GM21423 (cell line): ENCODE measurements around the gene TET2.

Experiments
- ATAC-seq: cut with Tn5 transposase; IDR thresholded peaks from one replicate; pipeline ENCODE4 v1.9.1; 2021; ENCODE audit warnings: mild to moderate bottlenecking, moderate library complexity; ENCODE audit not compliant: unreplicated experiment

Gene TET2

DNA sequence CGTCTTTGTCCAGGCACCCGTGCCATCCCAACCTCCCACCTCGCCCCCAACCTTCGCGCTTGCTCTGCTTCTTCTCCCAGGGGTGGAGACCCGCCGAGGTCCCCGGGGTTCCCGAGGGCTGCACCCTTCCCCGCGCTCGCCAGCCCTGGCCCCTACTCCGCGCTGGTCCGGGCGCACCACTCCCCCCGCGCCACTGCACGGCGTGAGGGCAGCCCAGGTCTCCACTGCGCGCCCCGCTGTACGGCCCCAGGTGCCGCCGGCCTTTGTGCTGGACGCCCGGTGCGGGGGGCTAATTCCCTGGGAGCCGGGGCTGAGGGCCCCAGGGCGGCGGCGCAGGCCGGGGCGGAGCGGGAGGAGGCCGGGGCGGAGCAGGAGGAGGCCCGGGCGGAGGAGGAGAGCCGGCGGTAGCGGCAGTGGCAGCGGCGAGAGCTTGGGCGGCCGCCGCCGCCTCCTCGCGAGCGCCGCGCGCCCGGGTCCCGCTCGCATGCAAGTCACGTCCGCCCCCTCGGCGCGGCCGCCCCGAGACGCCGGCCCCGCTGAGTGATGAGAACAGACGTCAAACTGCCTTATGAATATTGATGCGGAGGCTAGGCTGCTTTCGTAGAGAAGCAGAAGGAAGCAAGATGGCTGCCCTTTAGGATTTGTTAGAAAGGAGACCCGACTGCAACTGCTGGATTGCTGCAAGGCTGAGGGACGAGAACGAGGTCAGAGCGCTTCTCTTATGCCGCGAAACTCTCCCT, at the start of gene TET2:
TSS of gene TET2 (plus strand) at position 601 of the 740 bp plus-strand sequence. CDS start 87,067 bp downstream, outside the sequence.
- ATAC-seq: peak; percentile 77

DNA sequence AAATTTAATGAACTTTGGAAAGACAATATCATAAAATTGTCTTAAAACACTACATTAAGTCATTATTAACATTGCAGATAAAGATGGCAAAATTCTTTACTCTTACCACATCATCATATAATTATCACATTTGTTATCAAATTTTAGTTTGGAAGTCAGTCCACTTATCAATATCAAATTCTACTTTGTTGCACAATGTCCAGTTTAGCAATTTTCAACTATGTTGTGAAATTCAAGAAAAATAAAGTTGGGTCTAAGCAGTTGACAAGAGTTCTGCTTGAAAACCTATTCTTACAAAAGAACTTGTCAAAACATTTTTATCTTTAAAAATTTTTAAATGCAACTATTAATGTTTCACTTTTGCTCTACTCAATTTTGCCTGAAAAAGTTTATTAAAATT, 44.7 kb upstream of the TET2 start:
- no peak for ATAC-seq

DNA sequence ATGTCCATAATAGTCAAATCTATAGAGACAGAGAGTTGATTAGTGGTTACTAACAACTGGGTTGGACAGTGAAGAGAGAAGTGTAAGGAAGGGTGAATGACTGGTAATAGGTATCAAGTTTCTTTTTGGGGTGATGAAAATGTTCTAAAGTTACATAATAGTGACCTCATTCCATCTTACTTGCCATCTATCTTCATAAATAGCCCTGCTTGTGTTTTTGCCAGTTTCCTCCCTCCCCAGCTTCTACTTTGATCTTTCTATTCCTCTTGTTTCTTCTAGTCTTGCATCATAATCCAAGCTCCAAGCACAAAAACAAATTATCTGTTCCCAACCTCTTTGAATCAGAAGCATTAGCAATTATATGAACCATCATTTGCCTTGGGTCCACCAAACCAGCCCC, 40.2 kb upstream of the TET2 start:
- ATAC-seq: no peak

DNA sequence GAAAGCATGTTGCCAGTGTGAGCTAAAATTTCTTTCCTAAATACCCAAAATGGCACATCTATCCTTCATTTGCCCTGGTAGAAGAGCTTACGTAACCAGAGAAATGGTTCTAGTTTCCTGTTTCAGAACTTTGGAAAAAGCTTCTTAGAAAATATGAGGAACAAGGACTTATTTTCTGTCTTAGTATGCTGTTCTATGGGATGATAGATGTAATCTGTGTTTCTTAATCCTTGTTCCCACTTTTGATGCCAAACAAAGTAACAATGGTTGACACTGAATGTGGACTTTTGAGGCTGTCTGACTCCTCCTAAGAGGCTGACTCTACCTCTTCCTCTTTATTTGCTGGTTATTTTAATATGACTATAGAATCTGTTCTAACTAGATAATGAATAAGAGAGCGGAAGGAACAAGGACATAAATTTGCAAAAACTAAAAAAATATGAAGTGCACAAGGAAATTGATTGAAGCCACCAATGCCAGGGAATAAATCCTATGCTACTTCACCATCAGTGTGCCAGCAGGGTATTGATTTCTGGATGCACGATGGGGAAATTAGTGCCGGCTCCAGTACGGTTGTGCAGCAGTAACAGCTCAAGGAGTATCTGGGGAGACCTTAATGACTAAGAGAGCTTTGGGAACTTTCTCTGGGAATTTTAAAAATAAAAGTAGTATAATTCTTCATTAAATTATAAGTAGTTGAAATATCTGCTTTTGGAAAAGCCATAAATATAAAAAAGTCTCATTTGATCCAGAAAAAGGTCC, 39.4 kb upstream of the TET2 start:
- no peak for ATAC-seq

DNA sequence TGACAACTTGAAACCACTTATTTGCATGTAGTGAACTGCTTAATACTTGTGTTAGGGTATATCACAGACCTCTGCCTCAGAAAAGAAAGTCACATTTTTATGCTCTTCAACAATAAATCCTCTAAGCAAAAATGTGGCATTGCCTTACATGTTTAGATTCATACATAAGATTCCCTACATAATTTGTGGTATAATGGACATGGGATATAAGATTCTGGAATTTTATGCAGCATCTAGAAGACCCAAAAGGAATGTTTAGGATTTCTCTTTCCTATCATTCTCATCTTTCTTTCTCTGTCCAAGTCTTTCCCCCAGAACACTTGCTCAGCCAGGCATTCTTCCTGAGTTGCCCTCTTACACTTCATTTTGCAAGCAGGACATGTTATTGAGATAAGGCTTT, 37.7 kb upstream of the TET2 start:
- ATAC-seq: no peak

DNA sequence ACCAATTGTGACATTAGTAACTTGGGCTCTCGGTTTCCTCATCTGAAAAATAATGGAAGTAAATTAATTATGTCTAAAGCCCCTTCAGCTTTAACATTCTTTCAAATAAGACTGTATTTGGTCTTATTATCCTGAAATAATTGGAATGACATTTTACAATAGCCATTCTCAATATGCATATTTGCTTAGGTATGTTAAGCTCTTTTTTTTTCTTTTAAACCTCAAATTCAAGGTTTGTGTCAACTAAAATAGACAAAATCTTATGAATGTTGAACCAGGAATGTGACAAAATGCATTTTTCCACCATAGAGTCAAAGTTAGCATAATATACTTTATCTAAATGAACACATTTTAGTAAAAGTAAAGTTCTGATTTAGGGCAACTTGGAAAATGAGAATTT, 34.4 kb upstream of the TET2 start:
- ATAC-seq: no peak

DNA sequence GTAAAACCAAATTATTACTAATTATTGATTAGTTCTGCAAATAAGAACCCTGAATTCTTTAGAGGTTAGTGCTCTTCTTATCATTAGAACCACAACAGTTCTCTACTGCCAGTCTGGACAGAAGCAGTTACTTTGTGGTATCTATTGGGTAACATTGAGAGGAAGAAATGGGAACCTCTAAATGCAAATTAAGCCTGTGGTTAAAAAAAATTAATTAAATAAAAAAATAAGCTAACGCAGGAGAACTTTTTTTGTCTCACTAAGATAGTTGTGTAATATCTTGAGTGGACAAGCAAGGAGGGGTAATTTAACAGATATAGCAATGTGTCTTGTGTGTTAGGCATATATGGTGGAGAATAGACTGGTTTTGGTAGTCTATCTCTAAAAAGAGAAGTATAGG, 32.9 kb upstream of the TET2 start:
- peak; percentile 75 for ATAC-seq

DNA sequence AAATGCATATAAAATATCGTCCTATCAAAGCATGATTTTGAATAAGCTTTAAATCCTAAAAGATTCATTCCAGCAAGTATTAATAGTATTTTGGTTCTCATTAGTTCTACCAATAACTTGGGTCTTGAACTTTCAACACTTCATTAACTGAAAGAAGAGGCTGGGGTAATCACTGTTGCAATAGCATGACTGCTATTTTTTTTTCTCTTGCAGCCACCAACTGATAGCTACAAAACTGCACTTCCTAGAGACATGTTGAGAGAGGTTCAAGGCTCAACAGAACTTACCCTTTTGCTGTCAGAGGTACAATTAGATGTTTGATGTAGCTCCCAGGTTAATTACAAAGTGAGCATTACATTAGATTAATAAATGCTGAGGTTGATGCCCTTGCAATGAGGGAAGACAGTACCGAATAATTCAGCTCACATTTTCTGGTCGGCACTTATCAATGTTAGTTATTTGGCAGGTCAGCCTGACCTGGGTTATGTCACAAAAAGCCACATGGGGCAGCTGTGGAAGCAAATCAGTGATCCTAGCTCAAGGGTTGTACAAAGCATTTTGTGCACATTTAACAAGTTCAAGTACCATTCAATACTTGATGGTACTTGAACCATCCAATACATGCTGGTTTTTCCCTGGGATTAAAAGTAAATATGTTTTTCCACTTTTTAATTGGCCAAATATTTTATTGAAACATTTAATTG, 29.9 kb upstream of the TET2 start:
- ATAC-seq: no peak

DNA sequence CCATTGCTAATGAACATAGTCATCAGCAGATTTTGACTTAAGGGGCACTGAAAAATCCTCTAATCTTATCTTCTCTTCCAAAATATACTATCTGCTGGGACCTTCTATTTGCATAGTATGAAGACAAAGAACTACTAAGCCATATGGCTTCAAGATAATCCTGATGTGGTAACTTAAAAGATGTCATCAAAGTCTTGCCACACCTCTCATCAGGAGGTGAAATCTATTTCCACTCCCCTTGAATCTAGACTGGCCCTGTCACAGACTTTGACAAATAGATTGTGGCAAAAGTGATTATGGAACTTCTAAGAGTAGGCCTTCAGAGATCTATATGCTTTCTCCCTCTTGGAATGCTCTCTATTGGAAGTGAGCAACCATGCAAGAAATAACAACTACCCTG, 27.3 kb upstream of the TET2 start:
- ATAC-seq: no peak

DNA sequence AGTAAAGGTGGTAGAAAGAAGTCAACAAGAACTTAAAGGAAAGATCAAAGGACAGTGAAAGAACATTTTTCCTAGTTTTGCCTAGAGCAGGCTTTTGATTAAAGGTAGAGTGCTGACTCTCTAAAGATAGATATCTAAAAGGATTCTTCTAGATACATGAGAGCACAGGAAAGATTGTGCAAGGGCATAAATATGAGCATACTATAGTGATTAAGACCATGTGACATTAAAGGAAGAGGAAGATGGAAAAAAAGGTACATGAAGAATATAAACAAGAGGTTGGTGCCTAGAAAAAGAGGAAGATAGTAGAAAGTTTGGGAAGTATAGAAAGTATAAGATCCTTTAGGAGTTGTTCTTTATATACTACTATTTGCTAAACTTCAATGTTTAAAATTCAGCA, 26.1 kb upstream of the TET2 start:
- ATAC-seq: no peak

DNA sequence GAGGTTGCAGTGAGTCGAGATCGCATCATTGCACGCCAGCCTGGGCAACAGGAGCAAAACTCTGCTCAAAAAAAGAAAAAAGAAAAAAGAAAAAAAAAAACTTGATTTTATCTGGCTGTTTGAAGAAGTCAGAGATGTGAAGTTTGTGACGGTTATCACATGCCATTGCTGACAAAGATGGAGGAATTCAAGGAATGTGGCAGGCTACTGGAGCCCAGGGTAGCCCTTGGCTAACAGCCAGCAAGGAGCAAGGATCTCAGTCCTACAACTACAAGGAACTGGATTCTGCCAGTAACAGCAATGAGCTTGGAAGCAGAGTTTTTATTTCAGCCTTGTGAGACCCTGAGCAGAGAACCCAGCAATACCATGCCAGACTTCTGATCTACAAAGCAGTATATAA, 24.3 kb upstream of the TET2 start:
- ATAC-seq: no peak

DNA sequence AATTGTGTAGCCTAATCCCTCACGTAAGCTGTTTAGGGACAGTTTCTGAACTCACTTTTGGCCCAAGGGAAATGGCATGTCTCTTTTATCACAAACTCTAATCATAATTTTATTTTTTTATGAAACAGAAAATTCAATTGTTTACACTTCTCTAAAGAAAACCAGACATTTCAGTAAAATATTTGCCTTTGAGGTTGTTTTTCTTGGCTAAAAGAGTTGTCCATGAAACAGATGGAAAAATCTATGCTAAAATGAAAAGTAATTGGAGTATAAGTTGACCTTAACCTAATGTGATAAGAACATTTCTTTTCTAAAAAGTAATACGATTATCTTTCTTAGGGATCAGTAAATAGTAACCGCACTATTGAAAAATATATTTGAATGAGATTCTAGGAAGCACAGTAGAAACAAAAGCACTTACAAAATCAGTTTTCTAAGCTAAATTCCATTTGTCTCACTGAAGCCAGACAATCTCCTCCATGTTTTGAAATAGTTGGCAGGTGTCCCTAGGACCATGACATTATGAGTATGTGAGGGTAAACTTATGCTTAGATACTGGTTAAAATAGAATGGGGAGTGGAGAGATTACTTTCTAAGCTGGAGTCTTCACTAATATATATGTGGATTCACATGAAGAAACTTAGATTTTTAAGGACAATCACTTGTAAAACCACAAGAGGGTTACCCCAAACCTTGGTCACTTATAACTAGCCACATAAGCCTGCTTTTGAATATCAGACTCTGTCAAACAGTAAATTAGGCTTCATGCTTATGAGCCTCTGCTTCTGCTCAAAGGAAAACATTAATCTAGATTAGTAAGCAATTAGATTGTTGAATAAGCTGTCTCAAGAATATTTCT, 20.1 kb upstream of the TET2 start:
- peak; percentile 53 for ATAC-seq

DNA sequence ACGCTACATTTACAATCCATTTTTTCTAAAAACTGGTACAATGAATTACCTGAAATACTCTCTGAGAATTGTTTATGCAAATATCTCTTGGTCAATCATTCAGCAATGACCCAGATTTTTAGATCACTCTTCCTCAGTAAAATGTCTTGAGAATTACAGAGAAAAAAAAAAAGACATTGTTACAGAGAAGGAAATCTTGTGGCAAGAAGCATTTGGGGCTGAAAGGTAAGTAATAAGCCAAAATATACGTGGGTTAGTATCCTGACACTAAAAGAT, 19.6 kb upstream of the TET2 start:
- ATAC-seq: peak; percentile 37

DNA sequence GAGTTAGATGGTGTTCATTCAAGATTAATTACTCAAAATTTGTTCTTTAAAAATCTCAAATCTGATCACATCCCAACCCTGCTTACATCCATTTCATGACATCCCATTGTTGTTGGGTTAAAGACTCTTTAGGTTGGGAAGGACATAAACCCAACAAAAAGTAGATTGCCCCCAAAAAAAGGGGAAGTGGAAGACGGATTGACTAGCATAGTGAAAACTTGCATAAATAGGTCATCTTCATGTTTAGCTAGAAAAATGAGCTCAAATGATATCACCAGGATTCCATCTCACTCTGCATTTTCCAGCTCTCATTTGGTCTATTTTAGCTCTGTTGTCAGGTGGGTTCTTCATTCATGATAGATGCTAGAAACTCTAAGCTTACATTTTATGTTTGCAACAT, 18.5 kb upstream of the TET2 start:
- no peak for ATAC-seq

DNA sequence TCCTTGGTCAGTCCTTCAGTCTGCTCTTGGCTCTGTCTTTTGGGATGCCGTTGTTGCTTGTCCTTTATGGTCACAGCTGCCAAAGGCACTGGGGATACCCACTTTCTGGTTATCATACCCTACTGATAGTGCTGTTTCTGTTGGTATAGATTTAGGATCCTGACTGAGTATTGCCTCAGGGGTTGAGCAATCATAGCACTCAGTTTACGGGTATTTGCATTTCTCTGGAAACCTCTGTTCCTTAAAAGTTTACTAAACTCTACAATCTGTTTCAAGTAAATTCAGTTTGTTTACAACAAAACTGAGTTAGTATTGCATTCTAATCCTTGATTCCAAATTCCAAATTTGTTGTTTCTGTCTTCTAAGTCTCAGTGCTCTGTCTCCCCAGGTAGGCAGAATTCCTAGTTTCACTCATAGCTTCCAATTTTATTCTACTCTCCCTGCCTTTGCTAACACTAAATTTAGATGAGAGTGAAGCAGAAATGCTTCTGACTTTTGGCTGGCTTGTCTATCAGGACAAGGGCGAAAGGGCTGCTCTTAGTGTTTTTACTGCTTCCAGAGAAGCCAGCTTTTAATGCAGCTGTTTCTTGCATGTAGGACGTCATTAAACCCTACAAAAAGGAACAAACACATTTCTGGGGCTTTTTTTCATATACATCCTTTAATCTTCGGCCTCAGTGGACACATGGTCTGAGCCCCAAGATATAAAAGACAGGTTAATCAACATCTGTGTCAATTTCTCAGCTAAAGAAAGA, 17.2 kb upstream of the TET2 start:
- ATAC-seq: no peak

DNA sequence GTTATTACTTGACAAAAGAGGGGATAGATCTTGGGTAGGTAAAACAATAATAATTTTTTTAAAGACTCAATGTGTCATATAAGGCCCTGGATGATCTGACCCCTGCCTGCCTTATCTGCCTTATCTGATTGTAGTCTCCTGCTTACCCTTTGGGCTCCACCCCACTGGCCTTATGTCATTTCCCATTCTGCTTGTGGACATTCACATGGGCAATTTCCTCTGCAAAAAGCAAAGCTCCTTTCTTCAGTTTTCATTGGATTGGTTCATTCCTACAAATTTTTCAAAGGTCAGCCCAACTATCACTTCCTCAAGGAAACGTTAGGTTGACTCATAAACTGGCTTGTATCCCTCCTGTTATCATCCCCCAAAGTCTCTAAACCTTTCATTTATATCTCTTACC, 15.7 kb upstream of the TET2 start:
- ATAC-seq: no peak

DNA sequence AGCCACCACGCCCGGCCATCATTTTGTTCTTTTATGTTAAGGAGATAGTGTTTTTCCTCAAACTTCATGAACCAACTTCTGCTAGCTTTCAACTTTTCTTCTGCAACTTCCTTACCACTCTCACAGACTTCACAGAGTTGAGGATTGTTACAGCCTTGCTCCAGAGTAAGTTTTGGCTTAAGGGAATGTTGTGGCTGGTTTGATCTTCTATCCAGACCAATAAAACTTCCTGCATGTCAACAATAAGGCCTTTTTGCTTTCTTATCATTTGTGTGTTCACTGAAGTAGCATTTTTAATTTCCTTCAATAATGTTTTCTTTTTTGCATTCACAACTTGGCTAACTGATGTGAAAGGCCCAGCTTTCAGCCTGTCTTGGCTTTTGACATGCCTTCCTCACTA, 12.7 kb upstream of the TET2 start:
- no peak for ATAC-seq

DNA sequence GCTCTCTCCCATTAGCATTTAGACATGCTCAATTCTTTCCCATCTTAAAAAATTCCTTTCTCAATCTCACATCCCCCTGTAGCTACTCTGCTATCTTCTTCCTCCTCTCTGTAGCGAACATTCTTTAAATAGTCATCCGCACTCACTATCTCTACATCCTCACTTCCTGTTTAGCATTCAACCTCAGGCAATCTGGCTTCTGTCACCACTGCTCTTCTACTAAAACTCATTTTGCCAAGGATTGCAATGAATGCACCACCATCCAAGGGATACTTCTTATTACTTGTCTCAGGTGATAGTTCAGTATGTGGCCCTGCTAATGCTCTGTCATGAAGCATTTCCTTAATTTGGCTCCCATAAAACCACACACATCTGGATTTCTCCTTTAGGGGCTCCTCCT, 10.9 kb upstream of the TET2 start:
- peak; percentile 68 for ATAC-seq

DNA sequence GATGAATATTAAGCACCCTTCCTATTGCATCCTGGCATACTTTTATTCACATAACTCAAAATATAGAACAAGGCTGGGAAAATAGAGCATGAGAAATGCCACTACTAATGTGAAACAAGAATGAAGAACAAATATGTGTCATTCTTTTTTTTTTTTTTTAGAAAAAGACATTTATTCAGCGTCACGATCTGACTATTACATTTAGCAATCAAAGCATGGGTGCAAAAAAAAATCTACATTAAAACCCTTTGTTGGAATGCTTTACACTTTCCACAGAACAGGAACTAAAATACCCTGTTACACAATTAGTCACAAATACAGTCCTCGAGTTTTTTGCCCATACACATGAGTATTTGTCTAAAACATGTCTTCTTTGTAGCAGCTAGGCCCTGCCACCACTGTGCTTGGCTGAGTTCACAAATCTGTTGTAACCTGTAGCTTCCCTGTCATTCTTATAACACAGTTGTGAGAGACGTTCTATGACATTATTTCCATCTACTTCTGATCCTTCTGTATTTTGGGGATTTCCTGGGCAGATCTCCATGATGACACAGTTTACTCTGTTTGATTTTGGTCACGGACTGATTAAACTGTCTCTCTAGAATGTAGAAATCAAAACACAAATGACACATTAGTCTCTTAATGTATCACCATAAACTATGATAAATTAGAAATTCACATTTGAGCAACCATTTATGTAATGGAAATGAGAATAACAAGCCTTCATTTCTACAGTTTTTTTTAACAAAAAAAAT, 9.4 kb upstream of the TET2 start:
- no peak for ATAC-seq

DNA sequence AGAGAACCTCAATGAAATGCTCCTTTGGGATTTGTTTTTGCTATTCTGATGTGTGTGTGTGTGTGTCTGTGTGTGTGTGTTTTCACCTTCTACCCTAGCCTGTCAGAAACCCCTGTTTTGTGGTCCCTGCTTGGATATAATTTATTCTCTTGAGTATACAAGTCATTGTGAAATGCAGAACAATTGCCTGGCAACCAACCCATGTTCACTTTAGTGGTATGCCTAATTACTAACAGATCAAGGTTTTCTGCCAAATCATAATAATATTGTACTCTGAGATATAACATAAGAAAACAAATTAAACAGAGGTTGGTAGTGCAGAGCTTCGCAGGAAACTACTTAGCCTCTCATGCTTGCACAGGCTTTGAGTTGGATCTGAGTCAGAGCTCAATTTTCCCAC, 7.0 kb upstream of the TET2 start:
- ATAC-seq: no peak
